RWPE1 (cell line): ENCODE data around the gene CSF3R.
"Not testable (repeated sequence)": the region's sequence is repeated elsewhere in the genome, so short reads cannot be mapped to it uniquely, and the experiment has no call there.

ENCODE experiments used
- CTCF ChIA-PET: fragments of 350-600 bp; sonication (Branson Sonifier 250); formaldehyde crosslinking; extraction: SDS; loops from one replicate; lab custom pipeline; 2021; lab: Yijun Ruan, JAX
- POLR2A ChIA-PET: fragments of 400-600 bp; formaldehyde crosslinking; extraction: SDS; loops from one replicate; lab custom pipeline; 2020; ENCODE audit warnings: antibody characterized with exemption; ENCODE audit not compliant: low non-redundant PET; lab: Yijun Ruan, JAX
- DNase-seq: peaks from one replicate; pipeline ENCODE4 v3.0.0; 2012; ENCODE audit warnings: low spot score
- H3K27ac ChIP-seq: fragments of 450-650 bp; 2 replicates; pipeline ENCODE4 v1.5.1; 2017
- TF ChIP-seq, protein P1 (sequence below): fragments of 450-650 bp; conservative IDR thresholded peaks from 2 replicates; pipeline ENCODE4 v1.5.1; 2017; ENCODE audit warnings: low read depth, mild to moderate bottlenecking

Gene CSF3R

DNA sequence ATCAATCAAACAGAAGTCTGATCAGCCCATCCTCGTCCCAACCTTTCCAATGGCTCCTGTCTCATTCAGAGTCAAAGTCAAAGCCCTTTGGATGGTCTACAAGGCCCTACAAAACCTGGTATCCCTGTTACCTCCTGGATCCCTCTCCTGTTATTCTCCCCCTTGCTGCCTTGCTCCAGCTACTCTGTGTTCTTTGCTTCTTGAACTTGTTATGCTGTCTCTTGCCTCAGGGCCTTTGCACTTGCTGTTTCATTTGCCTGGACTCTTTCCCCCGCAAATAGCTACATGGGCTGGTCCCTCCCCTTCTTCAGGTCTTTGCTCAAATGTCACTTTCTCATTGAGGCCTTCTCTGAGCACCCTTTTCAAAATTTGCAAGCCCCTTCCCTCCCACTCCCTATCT lies 1.4 kb upstream of the CSF3R start:
- POLR2A ChIA-PET = no interaction called here
- no peak for DNase-seq
- CTCF ChIA-PET = no interaction called here
- H3K27ac ChIP-seq = no peak overlapping the region
- TF ChIP-seq, protein P1, sequence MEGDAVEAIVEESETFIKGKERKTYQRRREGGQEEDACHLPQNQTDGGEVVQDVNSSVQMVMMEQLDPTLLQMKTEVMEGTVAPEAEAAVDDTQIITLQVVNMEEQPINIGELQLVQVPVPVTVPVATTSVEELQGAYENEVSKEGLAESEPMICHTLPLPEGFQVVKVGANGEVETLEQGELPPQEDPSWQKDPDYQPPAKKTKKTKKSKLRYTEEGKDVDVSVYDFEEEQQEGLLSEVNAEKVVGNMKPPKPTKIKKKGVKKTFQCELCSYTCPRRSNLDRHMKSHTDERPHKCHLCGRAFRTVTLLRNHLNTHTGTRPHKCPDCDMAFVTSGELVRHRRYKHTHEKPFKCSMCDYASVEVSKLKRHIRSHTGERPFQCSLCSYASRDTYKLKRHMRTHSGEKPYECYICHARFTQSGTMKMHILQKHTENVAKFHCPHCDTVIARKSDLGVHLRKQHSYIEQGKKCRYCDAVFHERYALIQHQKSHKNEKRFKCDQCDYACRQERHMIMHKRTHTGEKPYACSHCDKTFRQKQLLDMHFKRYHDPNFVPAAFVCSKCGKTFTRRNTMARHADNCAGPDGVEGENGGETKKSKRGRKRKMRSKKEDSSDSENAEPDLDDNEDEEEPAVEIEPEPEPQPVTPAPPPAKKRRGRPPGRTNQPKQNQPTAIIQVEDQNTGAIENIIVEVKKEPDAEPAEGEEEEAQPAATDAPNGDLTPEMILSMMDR = no peak

DNA sequence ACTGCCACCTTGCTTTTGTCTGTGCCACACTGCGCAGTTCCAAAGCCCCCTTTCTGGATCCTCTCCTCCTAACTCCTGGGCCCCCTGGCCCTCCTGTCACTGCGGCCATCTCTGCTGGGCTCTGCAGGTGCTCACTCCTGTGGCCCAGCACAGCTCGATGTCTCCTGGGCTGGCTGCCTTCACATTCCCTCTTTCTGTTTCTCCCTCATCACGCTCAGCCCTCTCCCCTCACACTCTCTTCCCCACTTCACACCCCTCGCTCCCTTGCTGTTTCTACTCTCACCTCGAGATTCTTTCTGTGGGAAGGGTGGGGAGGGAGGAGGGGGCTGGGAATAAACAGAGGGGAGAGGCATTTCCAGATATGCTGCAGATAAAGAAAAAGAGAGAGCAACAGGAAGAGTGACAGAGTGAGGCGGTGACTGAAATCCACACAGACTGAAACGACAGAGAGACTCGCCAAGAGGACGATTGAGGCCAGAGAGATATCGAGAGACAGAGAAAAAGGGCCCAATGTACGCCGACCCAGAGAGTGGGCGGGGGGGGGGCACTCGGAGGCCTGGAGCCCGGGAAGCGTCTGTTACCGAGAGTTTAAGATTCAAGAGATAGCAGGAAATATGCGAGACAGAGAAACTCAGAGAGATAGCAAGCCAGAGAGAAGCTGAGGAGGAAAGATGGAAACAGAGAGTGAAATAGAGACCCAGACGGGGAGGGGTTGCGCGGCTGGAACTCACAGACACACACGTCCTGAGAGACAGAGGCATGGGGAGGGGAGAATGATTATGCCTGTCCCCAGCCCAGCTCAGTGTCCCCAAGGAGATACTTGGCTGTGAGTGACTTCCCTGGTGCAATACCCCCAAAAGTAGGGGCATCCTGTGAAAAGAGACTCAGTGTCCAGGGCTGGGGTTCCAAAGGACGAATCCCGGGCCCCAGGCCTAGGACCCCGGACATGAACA lies 666 bp downstream of the CSF3R start:
- no peak for DNase-seq
- TF ChIP-seq, protein P1 = no peak
- H3K27ac ChIP-seq = no peak overlapping the region
- CTCF ChIA-PET = no interaction called here
- POLR2A ChIA-PET = no interaction called here

DNA sequence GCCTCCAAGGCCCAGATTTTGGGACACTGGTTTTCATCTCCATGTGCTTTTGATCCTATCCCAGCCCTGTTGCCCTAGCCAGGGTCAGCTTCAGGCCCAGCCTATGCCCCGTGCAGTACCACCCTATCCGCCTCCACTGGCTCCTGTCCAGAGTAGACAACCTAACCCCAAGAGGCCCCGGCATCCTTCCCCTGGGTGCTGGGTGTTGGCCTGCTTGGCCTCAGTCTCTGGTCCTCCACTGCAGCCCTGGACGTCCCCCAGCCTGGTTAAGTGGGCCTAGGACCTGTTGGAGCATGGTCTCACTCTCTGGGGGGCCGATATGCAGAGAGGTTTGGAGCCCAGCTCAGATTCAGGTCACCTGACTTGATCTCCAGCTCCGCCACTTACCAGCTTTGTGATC lies 1.6 kb downstream of the CSF3R start:
- DNase-seq = no peak
- H3K27ac ChIP-seq = no peak overlapping the region
- POLR2A ChIA-PET = no interaction called here
- CTCF ChIA-PET = no interaction called here
- TF ChIP-seq, protein P1 = no peak

GRCh38 chr1:36480161-36480560 lies 2.6 kb downstream of the CSF3R start:
- no peak for DNase-seq
- no peak overlapping the region for H3K27ac ChIP-seq
- TF ChIP-seq, protein P1 = no peak
- CTCF ChIA-PET = no interaction called here
- POLR2A ChIA-PET = no interaction called here

DNA sequence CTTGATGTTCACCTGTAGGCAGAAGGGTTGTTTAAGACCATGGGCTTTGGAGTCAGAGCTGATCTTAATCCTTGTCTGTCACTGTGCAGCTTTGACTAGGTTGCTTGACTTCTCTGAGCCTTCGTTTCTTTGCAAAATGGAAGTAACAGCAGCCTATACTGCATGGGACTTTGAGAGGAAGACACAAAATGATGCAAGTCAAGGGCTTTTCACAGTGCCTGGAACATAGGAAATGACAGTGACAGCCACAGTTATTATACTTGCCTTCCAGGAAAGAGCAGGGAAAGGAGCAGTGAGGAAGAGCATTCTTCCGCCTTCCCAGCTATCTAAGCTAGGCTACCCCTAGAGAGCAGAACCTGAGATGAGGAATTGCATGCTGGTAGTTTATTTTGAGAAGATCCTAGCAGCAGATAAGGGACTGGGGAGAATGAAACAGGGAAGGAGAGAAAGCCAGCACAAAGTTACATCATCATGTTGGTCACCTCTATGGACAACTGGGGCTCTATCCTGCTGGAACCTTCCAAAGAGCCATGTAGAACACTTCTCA lies 3.1 kb downstream of the CSF3R start:
- no peak for DNase-seq
- TF ChIP-seq, protein P1 = no peak
- H3K27ac ChIP-seq = no peak overlapping the region
- ChIA-PET CTCF (interaction anchor here (0.5 kb wide), 1 partner anchor 31 kb away, joined by 3 read pairs; no protein-coding TSS in a partner anchor), POLR2A (no interaction called here)

GRCh38 chr1:36477615-36478014 lies 5.1 kb downstream of the CSF3R start:
- DNase-seq, CTCF ChIA-PET, H3K27ac ChIP-seq, POLR2A ChIA-PET: not testable (repeated sequence)

- ChIA-PET POLR2A (no interaction called here), CTCF (interaction anchor here (0.6 to 0.7 kb wide), 2 partner anchors 179 to 1105 kb away, joined by 3 to 4 read pairs; no protein-coding TSS in a partner anchor)
- H3K27ac ChIP-seq = no peak overlapping the region
- TF ChIP-seq, protein P1 = no peak
- DNase-seq = no peak
Measured at GRCh38 chr1:36476945-36477344, 5.8 kb downstream of the CSF3R start.
